Activated T-cell treated with anti-CD3 and anti-CD28 coated beads for 1 hour (primary cell): ENCODE measurements around the gene CARMIL3.

Experiments
- DNase-seq: peaks from one replicate; pipeline ENCODE4 v3.0.0-alpha.2; 2020; ENCODE audit warnings: low read depth

CARMIL3 gene

GRCh38 chr14:24115422-24116127, 63.8 kb downstream of the CARMIL3 start:
- no peak for DNase-seq

- DNase-seq: no peak
Observed at GRCh38 chr14:24116128-24116814, 64.5 kb downstream of the CARMIL3 start.

- DNase-seq: no peak
Observed at GRCh38 chr14:24117179-24117578, 65.4 kb downstream of the CARMIL3 start.
